ENCODE measurements around the gene RMND5B. TPM values are rescaled to one million over a fixed set of nuclear protein-coding genes. Genes with fewer than 3 reads are reported as not detected.
A peak's percentile ranks its signal among the peaks of the same experiment; 100 is the strongest.

RMND5B gene
- total and polyA plus RNA-seq, 2 of the 13 experiments (the other 11 are each of a cell fraction or from before 2014, with no cell fraction given): 18.6 to 20.4 TPM

DNA sequence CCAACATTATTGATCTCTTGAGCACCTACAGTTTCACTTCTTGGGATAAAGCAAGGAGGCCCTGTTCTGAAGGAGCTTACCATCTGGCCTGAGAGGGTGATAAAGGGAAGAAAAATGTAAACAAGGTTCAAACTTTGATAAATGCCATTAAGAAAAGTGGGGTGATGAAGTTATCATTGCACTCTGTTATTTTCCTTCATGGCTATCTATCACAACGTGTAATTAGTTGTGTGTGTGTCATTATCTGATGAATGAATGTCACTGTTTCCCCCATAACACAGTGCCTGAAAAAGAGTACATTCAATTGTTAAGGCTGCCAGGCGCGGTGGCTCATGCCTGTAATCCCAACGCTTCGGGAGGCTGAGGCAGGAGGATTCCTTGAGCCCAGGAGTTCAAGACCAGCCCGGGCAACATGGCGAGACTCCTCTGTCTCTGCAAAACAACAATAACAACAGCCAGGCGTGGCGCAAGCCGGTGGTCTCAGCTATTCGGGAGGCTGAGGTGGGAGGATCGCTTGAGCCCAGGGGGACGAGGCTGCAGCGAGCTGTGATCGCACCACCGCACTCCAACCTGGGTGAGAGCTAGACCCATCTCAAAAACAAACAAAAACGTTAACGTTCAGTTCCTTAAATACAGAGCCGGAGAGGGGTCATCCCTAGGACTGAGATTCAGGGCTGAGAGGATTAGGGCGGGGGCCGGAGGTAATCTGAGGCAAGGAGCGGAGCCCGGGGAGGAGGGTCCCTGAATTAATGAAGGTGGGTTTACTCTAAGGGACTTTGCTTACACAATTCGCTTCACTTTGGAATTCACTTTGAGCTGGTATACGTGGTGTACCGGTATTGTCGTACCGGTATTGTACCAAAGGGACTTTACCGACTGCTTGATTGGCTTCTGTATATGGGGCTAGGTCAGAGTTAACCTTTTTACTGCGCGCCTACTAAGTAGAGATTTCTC is 22.0 kb downstream of the RMND5B start:
- intact Hi-C loops (cut with micrococcal nuclease; ENCODE audit: unreplicated experiment): no loop called here
- FAIRE-seq: no peak

More for the DNA sequence above, 22.0 kb downstream of the RMND5B start:
- no peak for TF ChIP-seq ZNF329 (CRISPR knock-in tag; IDR thresholded peaks at IDR 0.05; ENCODE audit: low read depth)
- TF ChIP-seq TEAD2 (CRISPR knock-in tag; IDR thresholded peaks at IDR 0.05): no peak
- no peak for TF ChIP-seq REXO4 (CRISPR knock-in tag; IDR thresholded peaks at IDR 0.05; ENCODE audit: borderline replicate concordance)
- no peak for TF ChIP-seq HOXD1 (CRISPR knock-in tag; IDR thresholded peaks at IDR 0.05)
- TF ChIP-seq NCOA2 (CRISPR knock-in tag; IDR thresholded peaks at IDR 0.05): no peak
- TF ChIP-seq MIER2 (CRISPR knock-in tag; IDR thresholded peaks at IDR 0.05): no peak
- no peak for TF ChIP-seq ZNF501 (CRISPR knock-in tag; IDR thresholded peaks at IDR 0.05)
- TF ChIP-seq, protein P1, sequence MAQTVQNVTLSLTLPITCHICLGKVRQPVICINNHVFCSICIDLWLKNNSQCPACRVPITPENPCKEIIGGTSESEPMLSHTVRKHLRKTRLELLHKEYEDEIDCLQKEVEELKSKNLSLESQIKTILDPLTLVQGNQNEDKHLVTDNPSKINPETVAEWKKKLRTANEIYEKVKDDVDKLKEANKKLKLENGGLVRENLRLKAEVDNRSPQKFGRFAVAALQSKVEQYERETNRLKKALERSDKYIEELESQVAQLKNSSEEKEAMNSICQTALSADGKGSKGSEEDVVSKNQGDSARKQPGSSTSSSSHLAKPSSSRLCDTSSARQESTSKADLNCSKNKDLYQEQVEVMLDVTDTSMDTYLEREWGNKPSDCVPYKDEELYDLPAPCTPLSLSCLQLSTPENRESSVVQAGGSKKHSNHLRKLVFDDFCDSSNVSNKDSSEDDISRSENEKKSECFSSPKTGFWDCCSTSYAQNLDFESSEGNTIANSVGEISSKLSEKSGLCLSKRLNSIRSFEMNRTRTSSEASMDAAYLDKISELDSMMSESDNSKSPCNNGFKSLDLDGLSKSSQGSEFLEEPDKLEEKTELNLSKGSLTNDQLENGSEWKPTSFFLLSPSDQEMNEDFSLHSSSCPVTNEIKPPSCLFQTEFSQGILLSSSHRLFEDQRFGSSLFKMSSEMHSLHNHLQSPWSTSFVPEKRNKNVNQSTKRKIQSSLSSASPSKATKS (CRISPR knock-in tag; IDR thresholded peaks at IDR 0.05): no peak
- no peak for TF ChIP-seq AHR (CRISPR knock-in tag; IDR thresholded peaks at IDR 0.05)
- no peak for TF ChIP-seq NFIB (CRISPR knock-in tag; IDR thresholded peaks at IDR 0.05; ENCODE audit: borderline replicate concordance)
- no peak for TF ChIP-seq TOE1 (CRISPR knock-in tag; IDR thresholded peaks at IDR 0.05)
- TF ChIP-seq, protein P2, sequence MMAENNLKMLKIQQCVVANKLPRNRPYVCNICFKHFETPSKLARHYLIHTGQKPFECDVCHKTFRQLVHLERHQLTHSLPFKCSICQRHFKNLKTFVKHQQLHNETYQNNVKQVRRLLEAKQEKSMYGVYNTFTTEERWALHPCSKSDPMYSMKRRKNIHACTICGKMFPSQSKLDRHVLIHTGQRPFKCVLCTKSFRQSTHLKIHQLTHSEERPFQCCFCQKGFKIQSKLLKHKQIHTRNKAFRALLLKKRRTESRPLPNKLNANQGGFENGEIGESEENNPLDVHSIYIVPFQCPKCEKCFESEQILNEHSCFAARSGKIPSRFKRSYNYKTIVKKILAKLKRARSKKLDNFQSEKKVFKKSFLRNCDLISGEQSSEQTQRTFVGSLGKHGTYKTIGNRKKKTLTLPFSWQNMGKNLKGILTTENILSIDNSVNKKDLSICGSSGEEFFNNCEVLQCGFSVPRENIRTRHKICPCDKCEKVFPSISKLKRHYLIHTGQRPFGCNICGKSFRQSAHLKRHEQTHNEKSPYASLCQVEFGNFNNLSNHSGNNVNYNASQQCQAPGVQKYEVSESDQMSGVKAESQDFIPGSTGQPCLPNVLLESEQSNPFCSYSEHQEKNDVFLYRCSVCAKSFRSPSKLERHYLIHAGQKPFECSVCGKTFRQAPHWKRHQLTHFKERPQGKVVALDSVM (CRISPR knock-in tag; IDR thresholded peaks at IDR 0.05): 0 out of 2 replicates have a peak, but pooled peaks have one; percentile 25
- no peak for TF ChIP-seq HNF4G (IDR thresholded peaks at IDR 0.05; ENCODE audit: borderline replicate concordance, low read depth, low read length)
- no peak for TF ChIP-seq HNF4G (CRISPR knock-in tag; IDR thresholded peaks at IDR 0.05; ENCODE audit: borderline replicate concordance, low read depth)
- 0 out of 2 replicates have a peak, but pooled peaks have one; percentile 3 for TF ChIP-seq CCDC6 (CRISPR knock-in tag; IDR thresholded peaks at IDR 0.05)
- TF ChIP-seq ZNF543 (CRISPR knock-in tag; IDR thresholded peaks at IDR 0.05): no peak
- TF ChIP-seq ZNF558 (CRISPR knock-in tag; IDR thresholded peaks at IDR 0.05; ENCODE audit: borderline replicate concordance): no peak
- Histone ChIP-seq H3K9me3 (ENCODE audit: low read length) (no peaks in the 10 kb centered on the region), H2AFZ (ENCODE audit: low read length) (no peak overlapping the region), H3K27ac (ENCODE audit: extremely low read length, insufficient read depth, low read length) (peak overlapping the region; percentile 52), H4K20me1 (ENCODE audit: insufficient read depth, low read length) (0 out of 2 replicates have a peak, but pooled peaks cover 3% of the 10 kb centered on the region), H3K36me3 (replicated peaks in 1 of 2; ENCODE audit: control insufficient read depth in 1 of 2, insufficient read depth in 2 of 2, low read length in 2 of 2) (peaks cover 19 to 33% of the 10 kb centered on the region in 2 experiments), H3K79me2 (ENCODE audit: insufficient read depth, low read length) (peaks cover 10% of the 10 kb centered on the region), H3K9ac (ENCODE audit: insufficient read depth, low read depth, low read length) (peak overlapping the region; percentile 86), H3K27me3 (ENCODE audit: control insufficient read depth in 1 of 2, insufficient read depth in 2 of 2, low read length in 2 of 2) (no peaks in the 10 kb centered on the region; a peak in 1 of 5 replicates), H3K4me3 (replicated peaks in 1 of 3; ENCODE audit: insufficient read depth in 1 of 3, low read depth in 2 of 3, low read length in 3 of 3) (peak overlapping the region; percentile 88 to 91 (median 89)), H3K4me1 (ENCODE audit: insufficient read depth, low read length) (peaks cover 34% of the 10 kb centered on the region), H3K4me2 (ENCODE audit: low read depth, low read length) (peak overlapping the region; percentile 75)
- CTCF ChIA-PET (ENCODE audit: low intra/inter-chr PET ratio, low total read pairs): no interaction called here
- no peak for DNase-seq (ENCODE audit: low spot score)
- POLR2A ChIA-PET: interaction anchor here (0.9 to 2.0 kb wide), 6 partner anchors 8 to 79 kb away, joined by 3 to 14 read pairs (median 4); partner anchors contain the start of genes HNRNPAB and RMND5B
- no peak for ATAC-seq
- in situ Hi-C loops (cut with HindIII; ENCODE audit: extremely low pct_ligation_motif_present, low pct_unique_long_range_greater_than_20kb): no loop called here
- WGBS (ENCODE audit: low lambda C conversion rate): 43% methylated on average over 28 of the region's 31 CpGs
- BruUV-seq (replicated peaks): TSS peak; percentile 75

Measured in HepG2 (cell line).